Sigmoid colon (tissue), 7 donors: ENCODE results near the gene PARD3. TPM values are rescaled to one million over a fixed set of nuclear protein-coding genes. Genes with fewer than 3 reads are reported as not detected.

Experiments used
- DNase-seq: peaks from one replicate; pipeline ENCODE4 v3.0.0-alpha.2; 2019
- H3K27ac ChIP-seq, 4 donors: fragments of 200-600 bp; sonication (generic); one replicate each; pipeline ENCODE4 v1.5.1; 2016 to 2019; ENCODE audit warnings: mild to moderate bottlenecking in 1 of 4
- H3K27me3 ChIP-seq, 3 donors: fragments of 200-600 bp; sonication (generic); one replicate each; pipeline ENCODE4 v1.5.1; 2019; ENCODE audit warnings: mild to moderate bottlenecking in 1 of 3
- H3K36me3 ChIP-seq, 4 donors: fragments of 200-600 bp; sonication (generic); one replicate each; pipeline ENCODE4 v1.5.1; 2016 to 2019
- H3K4me1 ChIP-seq, 4 donors: fragments of 200-600 bp; sonication (generic); one replicate each; pipeline ENCODE4 v1.5.1; 2017 to 2019
- H3K4me3 ChIP-seq, 4 donors: fragments of 200-600 bp; sonication (generic); one replicate each; pipeline ENCODE4 v1.5.1; 2017 to 2019; ENCODE audit warnings: mild to moderate bottlenecking in 2 of 4, moderate library complexity in 1 of 4
- H3K9me3 ChIP-seq, 4 donors: fragments of 200-600 bp in 3 of 4; sonication (generic) in 3 of 4; one replicate each; pipeline versions ENCODE4 v1.5.1 to v1.6.1; 2013 to 2019
- EP300 ChIP-seq, 4 donors: sonication (generic); formaldehyde crosslinking; IDR thresholded peaks; one replicate each; pipeline ENCODE4 v1.6.1; 2017; ENCODE audit warnings: antibody characterized with exemption in 4 of 4
- POLR2A ChIP-seq, 2 donors: fragments of 450-650 bp; IDR thresholded peaks; one replicate each; pipeline ENCODE4 v1.6.1; 2016; ENCODE audit warnings: antibody characterized with exemption in 2 of 2, mild to moderate bottlenecking in 2 of 2, moderate library complexity in 2 of 2
- POLR2AphosphoS5 ChIP-seq, 4 donors: sonication (generic); formaldehyde crosslinking; IDR thresholded peaks; one replicate each; pipeline ENCODE4 v1.6.1; 2017; ENCODE audit warnings: antibody characterized with exemption in 4 of 4
- intact Hi-C: fragments of 100-400 bp; cut with DNase I; formaldehyde crosslinking; loops from one replicate; pipeline ENCODE4 v1.15.1; 2023
- polyA plus RNA-seq, 3 donors: library from polyadenylated mRNA; stranded (reverse); fragments of 200-250 nt; gene quantifications; one replicate each; pipeline ENCODE4 v1.2.3, GENCODE V29; 2013
- small RNA-seq, 3 donors: library from RNA; depleted of rRNA; stranded (forward); fragments of <200 nt; gene quantifications; one replicate each; pipeline ENCODE3, GENCODE V24; 2016
- total RNA-seq, 4 donors: library from RNA; depleted of rRNA; stranded (reverse); fragments of >200 nt; gene quantifications; one replicate each; pipeline ENCODE4 v1.1.0, GENCODE V29; 2016
- TF ChIP-seq, protein P1 (sequence below), 4 experiments: fragments of 450-650 bp in 3 of 4; fragments of 200-600 bp in 1 of 4; IDR thresholded peaks; one replicate each; pipeline ENCODE4 v1.5.1; 2016 to 2019; ENCODE audit warnings: antibody characterized with exemption in 4 of 4, mild to moderate bottlenecking in 3 of 4, moderate library complexity in 2 of 4
- donor health status: healthy with polysubstance abuse.
- donor health status: Bipolar disorder and iron deficiency.
- donor health status: healthy.

Gene PARD3
- total and polyA plus RNA-seq, 7 donors = 17.5 to 96.4 (median 75.9) TPM

DNA sequence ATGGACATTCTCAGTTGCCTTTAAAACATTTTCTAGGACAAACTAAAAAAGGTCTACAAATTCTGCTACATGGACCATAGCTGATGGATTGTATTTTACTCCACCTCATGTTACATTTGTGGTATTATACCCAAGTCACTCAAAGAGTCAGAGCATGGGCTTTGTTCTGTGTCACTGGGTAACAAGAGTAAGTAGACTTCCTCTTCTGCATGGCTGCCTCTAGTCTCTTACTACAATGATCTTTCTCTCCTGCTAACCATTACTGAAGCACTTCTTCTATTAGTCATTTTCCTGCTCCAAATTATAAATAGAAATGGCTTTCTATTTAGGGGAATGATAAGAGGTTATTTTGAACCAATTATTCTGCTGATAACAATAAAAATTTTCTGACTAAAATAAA, 753.3 kb downstream of the PARD3 start:
- no peak for TF ChIP-seq POLR2A (IDR thresholded peaks at IDR 0.05)
- TF ChIP-seq, protein P1, sequence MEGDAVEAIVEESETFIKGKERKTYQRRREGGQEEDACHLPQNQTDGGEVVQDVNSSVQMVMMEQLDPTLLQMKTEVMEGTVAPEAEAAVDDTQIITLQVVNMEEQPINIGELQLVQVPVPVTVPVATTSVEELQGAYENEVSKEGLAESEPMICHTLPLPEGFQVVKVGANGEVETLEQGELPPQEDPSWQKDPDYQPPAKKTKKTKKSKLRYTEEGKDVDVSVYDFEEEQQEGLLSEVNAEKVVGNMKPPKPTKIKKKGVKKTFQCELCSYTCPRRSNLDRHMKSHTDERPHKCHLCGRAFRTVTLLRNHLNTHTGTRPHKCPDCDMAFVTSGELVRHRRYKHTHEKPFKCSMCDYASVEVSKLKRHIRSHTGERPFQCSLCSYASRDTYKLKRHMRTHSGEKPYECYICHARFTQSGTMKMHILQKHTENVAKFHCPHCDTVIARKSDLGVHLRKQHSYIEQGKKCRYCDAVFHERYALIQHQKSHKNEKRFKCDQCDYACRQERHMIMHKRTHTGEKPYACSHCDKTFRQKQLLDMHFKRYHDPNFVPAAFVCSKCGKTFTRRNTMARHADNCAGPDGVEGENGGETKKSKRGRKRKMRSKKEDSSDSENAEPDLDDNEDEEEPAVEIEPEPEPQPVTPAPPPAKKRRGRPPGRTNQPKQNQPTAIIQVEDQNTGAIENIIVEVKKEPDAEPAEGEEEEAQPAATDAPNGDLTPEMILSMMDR (IDR thresholded peaks at IDR 0.05) = no peak
- no peak for TF ChIP-seq POLR2AphosphoS5 (IDR thresholded peaks at IDR 0.05)
- no peak for TF ChIP-seq EP300 (IDR thresholded peaks at IDR 0.05)

More for the DNA sequence above, 753.3 kb downstream of the PARD3 start:
- peaks cover 0 to 14% (median under 1%) of the 10 kb centered on the region in 4 donors for H3K9me3 ChIP-seq
- H3K4me3 ChIP-seq = no peak overlapping the region
- no peaks in the 10 kb centered on the region for H3K27me3 ChIP-seq
- DNase-seq = no peak
- intact Hi-C loops = no loop called here
- H3K27ac ChIP-seq = no peak overlapping the region
- H3K36me3 ChIP-seq = no peaks in the 10 kb centered on the region
- H3K4me1 ChIP-seq = no peaks in the 10 kb centered on the region

Small RNAs within 50 kb of the gene (small RNA-seq; reads per million reads assigned to genes)
- gene ELOBP4 = 0 reads per million in 3 donors
- 0 reads per million in 3 donors for gene RF00019
- 0 reads per million in 3 donors for gene RPL37P18
